GM19035 (cell line): ENCODE results near the gene GPR26.

Experiments
- ATAC-seq: cut with Tn5 transposase; IDR thresholded peaks from one replicate; pipeline ENCODE4 v1.9.1; 2021; ENCODE audit not compliant: unreplicated experiment

Gene GPR26

GRCh38 chr10:123666318-123667236 is at the start of gene GPR26:
Gene GPR26, plus strand, starts transcription at chr10:123666355. Its CDS starts 53 bp downstream, at chr10:123666408.
- ATAC-seq, result no peak

GRCh38 chr10:123618224-123618623 is 47.9 kb upstream of the GPR26 start:
- ATAC-seq, result no peak

GRCh38 chr10:123619067-123619855 is 46.9 kb upstream of the GPR26 start:
- ATAC-seq, result no peak

GRCh38 chr10:123620621-123621020 is 45.5 kb upstream of the GPR26 start:
- no peak for ATAC-seq

- ATAC-seq, result no peak
Measured at GRCh38 chr10:123621492-123621891, 44.7 kb upstream of the GPR26 start.

- no peak for ATAC-seq
Measured at GRCh38 chr10:123621916-123622315, 44.2 kb upstream of the GPR26 start.

- ATAC-seq, result no peak
Measured at GRCh38 chr10:123622381-123622780, 43.8 kb upstream of the GPR26 start.

- no peak for ATAC-seq
Measured at GRCh38 chr10:123624086-123624485, 42.1 kb upstream of the GPR26 start.

- no peak for ATAC-seq
Measured at GRCh38 chr10:123633106-123633505, 33.0 kb upstream of the GPR26 start.

GRCh38 chr10:123633636-123634035 is 32.5 kb upstream of the GPR26 start:
- no peak for ATAC-seq

- no peak for ATAC-seq
Measured at GRCh38 chr10:123634221-123634620, 31.9 kb upstream of the GPR26 start.

- no peak for ATAC-seq
Measured at GRCh38 chr10:123635131-123635530, 31.0 kb upstream of the GPR26 start.

GRCh38 chr10:123635745-123636144 is 30.4 kb upstream of the GPR26 start:
- no peak for ATAC-seq

- ATAC-seq, result no peak
Measured at GRCh38 chr10:123636598-123637325, 29.4 kb upstream of the GPR26 start.

GRCh38 chr10:123637326-123637880 is 28.8 kb upstream of the GPR26 start:
- ATAC-seq, result no peak

- ATAC-seq, result no peak
Measured at GRCh38 chr10:123639131-123639530, 27.0 kb upstream of the GPR26 start.

GRCh38 chr10:123640016-123640535 is 26.1 kb upstream of the GPR26 start:
- ATAC-seq, result no peak

- no peak for ATAC-seq
Measured at GRCh38 chr10:123642293-123642692, 23.9 kb upstream of the GPR26 start.

- ATAC-seq, result no peak
Measured at GRCh38 chr10:123642697-123643096, 23.5 kb upstream of the GPR26 start.

GRCh38 chr10:123643315-123643714 is 22.8 kb upstream of the GPR26 start:
- no peak for ATAC-seq

GRCh38 chr10:123645016-123645415 is 21.1 kb upstream of the GPR26 start:
- ATAC-seq, result no peak
